Activated CD8-positive, alpha-beta T cell treated with anti-CD3 and anti-CD28 coated beads, Interleukin-2, amount 10 ng/mL, durations not matched to agents 7 days and 5 days (primary cell): ENCODE measurements around the gene GRK5. TPM values are rescaled to one million over a fixed set of nuclear protein-coding genes. Genes with fewer than 3 reads are reported as not detected.
A peak's percentile ranks its signal among the peaks of the same experiment; 100 is the strongest.

Experiments
- ATAC-seq: fragments of 150-1000 bp; cut with Tn5 transposase; one replicate; pipeline ENCODE4 v1.10.0; 2021; ENCODE audit warnings: moderate library complexity
- CTCF ChIA-PET: fragments of 350-600 bp; sonication (Branson Sonifier 250); formaldehyde crosslinking; loops from one replicate; lab custom pipeline; 2021; ENCODE audit warnings: antibody characterized with exemption; lab: Charles Lee
- POLR2A ChIA-PET: fragments of 350-600 bp; sonication (Branson Sonifier 250); formaldehyde crosslinking; loops from one replicate; lab custom pipeline; 2021; ENCODE audit warnings: antibody characterized with exemption; lab: Charles Lee
- DNase-seq: peaks from one replicate; pipeline ENCODE4 v3.0.0-alpha.2; 2020
- H3K27ac Mint-ChIP-seq: one replicate; pipeline ENCODE4 v1.8.0; 2021; ENCODE audit warnings: mild to moderate bottlenecking, mixed read lengths
- H3K27me3 Mint-ChIP-seq: one replicate; pipeline ENCODE4 v1.8.0; 2021; ENCODE audit warnings: low read depth, mixed read lengths
- H3K36me3 Mint-ChIP-seq: one replicate; pipeline ENCODE4 v1.8.0; 2021; ENCODE audit warnings: low read depth, mixed read lengths
- H3K4me1 Mint-ChIP-seq: one replicate; pipeline ENCODE4 v1.8.0; 2021; ENCODE audit warnings: low read depth, mixed read lengths
- H3K4me3 Mint-ChIP-seq: one replicate; pipeline ENCODE4 v1.8.0; 2021; ENCODE audit warnings: mild to moderate bottlenecking, mixed read lengths
- H3K9me3 Mint-ChIP-seq: one replicate; pipeline ENCODE4 v1.8.0; 2022; ENCODE audit warnings: mixed read lengths; ENCODE audit not compliant: insufficient read depth
- total RNA-seq, 2 experiments: library from RNA; stranded (reverse); gene quantifications; one replicate each; pipeline ENCODE4 v1.2.3, GENCODE V29; 2021

GRK5 gene
- total RNA-seq, 2 experiments from 2014 or later: 16.9 to 17.6 TPM

GRCh38 chr10:119445935-119446317, 238.6 kb downstream of the GRK5 start:
- POLR2A ChIA-PET: interaction anchor here (0.7 to 1.6 kb wide), 2 partner anchors 239 to 240 kb away, joined by 4 read pairs; partner anchors contain the start of gene GRK5
- Mint-ChIP-seq H3K27me3 (no peaks in the 10 kb centered on the region), H3K27ac (peak overlapping the region; percentile 67)

GRCh38 chr10:119446441-119447277, 239.3 kb downstream of the GRK5 start:
- POLR2A ChIA-PET: no interaction called here
- ATAC-seq: no peak
- H3K27me3 Mint-ChIP-seq: no peaks in the 10 kb centered on the region

More at GRCh38 chr10:119445935-119446317, 238.6 kb downstream of the GRK5 start:
- Mint-ChIP-seq H3K4me1 (peaks cover 20% of the 10 kb centered on the region), H3K36me3 (peaks cover 2% of the 10 kb centered on the region), H3K9me3 (no peaks in the 10 kb centered on the region), H3K4me3 (no peak overlapping the region)
- CTCF ChIA-PET: interaction anchor here (0.7 to 5.0 kb wide), 25 partner anchors 11 to 265 kb away, joined by 3 to 69 read pairs (median 5); partner anchors contain the start of genes GRK5 and RGS10
- ATAC-seq (peak; percentile 6), DNase-seq (no peak)

DNA sequence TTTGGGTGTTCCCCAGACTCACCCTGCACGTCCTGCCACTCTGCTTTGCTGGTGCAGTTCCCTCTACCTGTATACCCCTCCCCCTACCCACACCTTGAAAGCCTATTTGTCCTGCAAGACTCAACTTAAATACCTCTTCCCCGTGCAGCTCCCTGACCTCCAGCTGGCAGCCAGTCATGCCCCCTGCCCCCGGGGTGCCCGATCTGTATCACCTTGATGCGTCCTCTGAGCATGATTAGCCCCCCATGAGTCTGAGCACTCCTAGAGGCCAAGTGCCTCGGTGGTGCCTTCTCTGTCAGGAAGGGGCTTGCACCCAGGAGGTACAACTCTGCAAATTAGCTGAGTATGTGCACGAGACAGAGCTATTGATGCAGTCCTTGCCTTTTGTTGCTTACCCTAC, 240.1 kb downstream of the GRK5 start:
- Mint-ChIP-seq H3K27ac (peak overlapping the region; percentile 10), H3K36me3 (peaks cover 2% of the 10 kb centered on the region), H3K9me3 (no peaks in the 10 kb centered on the region), H3K4me3 (no peak overlapping the region), H3K27me3 (no peaks in the 10 kb centered on the region), H3K4me1 (peaks cover 20% of the 10 kb centered on the region)
- DNase-seq: no peak
- ChIA-PET CTCF (interaction anchor here (0.8 to 1.0 kb wide), 2 partner anchors 91 to 249 kb away, joined by 3 read pairs; no protein-coding TSS in a partner anchor), POLR2A (no interaction called here)
- ATAC-seq: no peak

More at GRCh38 chr10:119446441-119447277, 239.3 kb downstream of the GRK5 start:
- DNase-seq: no peak
- Mint-ChIP-seq H3K4me1 (peaks cover 20% of the 10 kb centered on the region), H3K36me3 (peaks cover 2% of the 10 kb centered on the region), H3K27ac (peak overlapping the region; percentile 10), H3K9me3 (no peaks in the 10 kb centered on the region), H3K4me3 (no peak overlapping the region)
- CTCF ChIA-PET: interaction anchor here (0.9 to 5.0 kb wide), 8 partner anchors 14 to 266 kb away, joined by 3 to 69 read pairs (median 6); partner anchors contain the start of gene GRK5

DNA sequence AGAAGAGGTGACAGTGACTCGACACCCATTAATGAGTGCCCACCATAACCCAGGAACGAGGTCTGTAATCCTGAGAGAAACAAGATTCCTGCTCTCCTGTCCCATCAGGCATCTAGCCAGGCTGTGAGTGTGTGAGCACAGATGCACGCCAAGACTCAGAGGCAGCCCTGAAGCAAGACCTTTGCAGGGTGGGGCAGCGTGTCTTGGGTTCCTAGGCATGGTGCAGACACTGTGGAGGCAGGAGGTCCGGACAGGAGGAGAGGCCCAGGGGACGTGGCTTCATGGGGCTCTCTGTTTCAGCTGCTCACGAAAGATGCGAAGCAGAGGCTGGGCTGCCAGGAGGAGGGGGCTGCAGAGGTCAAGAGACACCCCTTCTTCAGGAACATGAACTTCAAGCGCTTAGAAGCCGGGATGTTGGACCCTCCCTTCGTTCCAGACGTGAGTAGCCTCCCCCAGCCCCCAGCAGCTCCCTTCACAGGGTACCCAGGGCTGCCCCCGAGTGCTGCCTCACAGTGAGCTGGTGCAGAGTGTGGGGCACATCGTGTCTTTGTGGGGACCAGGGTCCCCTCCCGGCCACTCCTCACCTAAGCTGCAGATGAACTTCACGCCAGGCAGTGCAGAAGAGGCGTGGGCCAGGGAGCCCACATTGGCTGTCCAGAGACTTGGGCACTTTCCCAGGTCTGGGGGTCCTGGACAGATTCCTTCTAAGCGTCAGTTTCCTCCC, 240.6 kb downstream of the GRK5 start:
- CTCF ChIA-PET: interaction anchor here (0.8 to 1.1 kb wide), 3 partner anchors 91 to 249 kb away, joined by 3 read pairs; partner anchors contain the start of gene GRK5

GRCh38 chr10:119448628-119449584, 241.5 kb downstream of the GRK5 start:
- H3K4me1 Mint-ChIP-seq: peaks cover 20% of the 10 kb centered on the region
- DNase-seq (no peak), ATAC-seq (no peak)
- peaks cover 2% of the 10 kb centered on the region for H3K36me3 Mint-ChIP-seq
- no peak overlapping the region for H3K4me3 Mint-ChIP-seq
- no peaks in the 10 kb centered on the region for H3K27me3 Mint-ChIP-seq
- H3K9me3 Mint-ChIP-seq: no peaks in the 10 kb centered on the region
- H3K27ac Mint-ChIP-seq: no peak overlapping the region
- ChIA-PET POLR2A (no interaction called here), CTCF (interaction anchor here (1.0 to 1.6 kb wide), 3 partner anchors 242 to 250 kb away, joined by 3 to 5 read pairs (median 3); partner anchors contain the start of gene GRK5)

More for the DNA sequence above, 240.6 kb downstream of the GRK5 start:
- no peak for ATAC-seq
- Mint-ChIP-seq H3K9me3 (no peaks in the 10 kb centered on the region), H3K27me3 (no peaks in the 10 kb centered on the region), H3K27ac (no peak overlapping the region), H3K4me3 (no peak overlapping the region), H3K36me3 (peaks cover 2% of the 10 kb centered on the region), H3K4me1 (peaks cover 20% of the 10 kb centered on the region)
- DNase-seq: no peak
- POLR2A ChIA-PET: no interaction called here

GRCh38 chr10:119449760-119450461, 242.5 kb downstream of the GRK5 start:
- peaks cover 2% of the 10 kb centered on the region for H3K36me3 Mint-ChIP-seq
- no peaks in the 10 kb centered on the region for H3K27me3 Mint-ChIP-seq
- ChIA-PET POLR2A (no interaction called here), CTCF (interaction anchor here (1.6 kb wide), 1 partner anchor 251 kb away, joined by 5 read pairs; no protein-coding TSS in a partner anchor)
- no peak for DNase-seq
- H3K27ac Mint-ChIP-seq: no peak overlapping the region
- no peaks in the 10 kb centered on the region for H3K9me3 Mint-ChIP-seq
- peaks cover 16% of the 10 kb centered on the region for H3K4me1 Mint-ChIP-seq
- no peak overlapping the region for H3K4me3 Mint-ChIP-seq
- no peak for ATAC-seq

DNA sequence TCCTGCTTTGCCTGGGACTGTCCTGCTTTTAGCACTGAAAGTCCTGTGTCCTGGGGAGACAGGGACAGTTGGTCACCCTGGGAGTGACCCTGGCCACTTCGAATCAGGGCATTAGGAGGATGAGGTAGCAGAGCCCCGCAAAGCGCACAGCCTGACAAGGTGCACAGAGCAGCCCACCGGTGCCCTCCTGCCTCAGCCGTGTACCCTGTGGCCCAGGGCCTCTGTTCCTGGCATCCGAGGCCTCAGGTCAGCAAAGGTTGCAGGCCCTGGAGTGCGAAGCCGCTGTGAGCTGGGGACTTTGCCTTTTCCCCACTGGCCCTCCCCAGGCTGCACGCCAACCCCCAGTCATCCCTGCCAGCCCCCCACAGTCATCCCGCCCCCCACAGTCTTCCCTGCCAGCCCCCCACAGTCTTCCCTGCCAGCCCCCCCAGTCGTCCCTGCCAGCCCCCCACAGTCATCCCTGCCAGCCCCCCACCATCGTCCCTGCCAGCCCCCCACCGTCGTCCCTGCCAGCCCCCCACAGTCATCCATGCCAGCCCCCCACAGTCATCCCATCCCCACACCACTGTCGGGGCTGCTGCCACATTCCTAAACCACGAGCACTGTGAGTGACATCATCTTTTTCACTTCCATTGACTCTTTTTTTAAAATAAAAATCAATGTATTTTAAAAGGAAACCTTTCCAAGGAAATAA, 243.4 kb downstream of the GRK5 start:
- no peak for ATAC-seq
- CTCF ChIA-PET: interaction anchor here (1.1 kb wide), 1 partner anchor 252 kb away, joined by 3 read pairs; no protein-coding TSS in a partner anchor
- Mint-ChIP-seq H3K27ac (no peak overlapping the region), H3K27me3 (no peaks in the 10 kb centered on the region), H3K36me3 (peaks cover 2% of the 10 kb centered on the region), H3K4me1 (peaks cover 8% of the 10 kb centered on the region), H3K9me3 (no peaks in the 10 kb centered on the region), H3K4me3 (no peak overlapping the region)
- POLR2A ChIA-PET: no interaction called here
- no peak for DNase-seq

DNA sequence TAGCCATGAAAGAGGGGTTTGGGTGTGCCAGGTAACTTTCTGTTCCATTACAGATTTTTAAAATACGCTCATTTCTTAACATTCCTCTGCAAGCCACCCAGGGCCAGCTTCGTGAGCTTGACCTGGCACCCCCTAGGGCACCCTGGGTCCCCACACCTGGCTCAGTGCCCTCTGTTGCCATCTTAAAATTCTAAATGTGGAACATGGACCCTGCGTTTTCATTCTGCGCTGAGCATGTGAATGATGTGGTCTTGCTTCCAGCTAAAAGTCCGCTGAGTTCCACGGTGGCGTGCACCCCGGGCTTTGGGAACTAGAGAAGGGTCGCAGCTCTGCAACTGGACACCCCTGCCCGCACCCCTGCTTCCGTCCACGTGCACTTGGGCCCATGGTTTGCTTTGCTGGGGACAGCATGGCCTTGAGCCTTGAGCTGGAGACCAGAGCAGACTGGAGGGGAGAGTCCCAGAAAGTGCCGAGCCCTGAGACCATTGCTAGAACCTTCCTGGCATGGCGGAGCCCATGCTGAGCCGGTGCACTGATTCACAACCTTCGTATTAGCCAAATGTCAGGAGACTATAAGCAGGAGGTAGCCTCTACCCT, 244.0 kb downstream of the GRK5 start:
- H3K4me1 Mint-ChIP-seq: peaks cover 4% of the 10 kb centered on the region
- H3K27ac Mint-ChIP-seq: no peak overlapping the region
- H3K36me3 Mint-ChIP-seq: no peaks in the 10 kb centered on the region
- ChIA-PET POLR2A (no interaction called here), CTCF (interaction anchor here (1.1 kb wide), 1 partner anchor 252 kb away, joined by 3 read pairs; no protein-coding TSS in a partner anchor)
- ATAC-seq (no peak), DNase-seq (no peak)
- H3K4me3 Mint-ChIP-seq: no peak overlapping the region
- H3K27me3 Mint-ChIP-seq: no peaks in the 10 kb centered on the region
- H3K9me3 Mint-ChIP-seq: no peaks in the 10 kb centered on the region

DNA sequence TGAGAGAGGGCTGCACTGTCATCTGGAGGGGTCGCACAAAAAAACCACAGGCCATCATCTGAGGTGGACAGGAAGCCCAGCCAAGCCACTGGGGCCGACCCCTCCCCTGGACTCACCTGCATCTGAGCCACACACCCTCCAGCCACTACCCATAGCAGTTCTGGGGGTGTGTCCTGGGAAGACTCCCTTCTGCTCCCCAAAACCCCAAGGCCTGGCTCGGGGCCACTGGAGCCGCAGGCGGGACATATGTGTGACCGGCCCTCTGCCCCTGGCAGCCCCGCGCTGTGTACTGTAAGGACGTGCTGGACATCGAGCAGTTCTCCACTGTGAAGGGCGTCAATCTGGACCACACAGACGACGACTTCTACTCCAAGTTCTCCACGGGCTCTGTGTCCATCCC, 245.0 kb downstream of the GRK5 start:
- Mint-ChIP-seq H3K4me1 (peaks cover 4% of the 10 kb centered on the region), H3K9me3 (no peaks in the 10 kb centered on the region), H3K4me3 (no peak overlapping the region), H3K27me3 (no peaks in the 10 kb centered on the region), H3K27ac (no peak overlapping the region), H3K36me3 (no peaks in the 10 kb centered on the region)
- ATAC-seq (no peak), DNase-seq (no peak)
- POLR2A ChIA-PET: no interaction called here
- CTCF ChIA-PET: no interaction called here

GRCh38 chr10:119453313-119453712, 245.9 kb downstream of the GRK5 start:
- no peaks in the 10 kb centered on the region for H3K9me3 Mint-ChIP-seq
- POLR2A ChIA-PET: no interaction called here

More at GRCh38 chr10:119453313-119453712, 245.9 kb downstream of the GRK5 start:
- H3K27ac Mint-ChIP-seq: no peak overlapping the region
- H3K36me3 Mint-ChIP-seq: no peaks in the 10 kb centered on the region
- ATAC-seq (no peak), DNase-seq (no peak)
- no peaks in the 10 kb centered on the region for H3K27me3 Mint-ChIP-seq
- CTCF ChIA-PET: no interaction called here
- peaks cover 4% of the 10 kb centered on the region for H3K4me1 Mint-ChIP-seq
- no peak overlapping the region for H3K4me3 Mint-ChIP-seq
